ENCODE measurements around the gene NPPA. TPM values are rescaled to one million over a fixed set of nuclear protein-coding genes. Genes with fewer than 3 reads are reported as not detected.

Gene NPPA
- total and polyA plus RNA-seq, 9 of the 15 experiments (the other 6 are each of a cell fraction or from before 2014, with no cell fraction given) = not detected

DNA sequence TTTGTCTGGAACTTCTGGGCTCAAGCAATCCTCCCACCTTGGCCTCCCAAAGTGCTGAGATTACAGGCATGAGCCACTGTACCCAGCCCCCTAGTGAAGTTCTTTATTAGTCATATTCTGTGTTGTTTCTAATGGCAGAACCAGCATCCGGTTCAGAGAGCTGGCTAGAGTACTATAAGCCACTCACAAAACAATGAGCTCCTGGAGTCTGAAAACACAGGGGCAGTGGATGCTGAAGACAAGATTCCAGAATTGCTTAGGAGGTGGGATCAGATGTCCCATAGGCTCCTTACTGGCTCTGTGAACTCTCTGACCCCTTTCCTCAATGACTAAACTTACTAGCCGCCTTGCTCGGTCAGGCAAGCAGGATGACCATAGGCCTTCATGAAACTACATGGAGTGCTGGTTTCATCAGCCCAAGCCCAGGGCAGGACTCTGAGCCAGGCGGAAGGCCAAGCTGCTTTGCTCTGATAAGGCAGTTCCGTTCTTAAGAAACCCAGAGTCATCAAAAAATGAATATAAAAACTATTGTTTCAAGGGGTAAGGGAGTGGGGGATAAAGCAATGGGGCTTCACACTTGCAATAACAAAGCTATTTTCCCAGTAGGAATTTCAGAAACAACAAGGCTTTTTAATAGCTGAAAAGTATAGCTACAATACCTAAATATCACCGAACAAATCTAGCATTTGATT, 49.9 kb downstream of the NPPA start (continued):
- TF ChIP-seq, protein P1, sequence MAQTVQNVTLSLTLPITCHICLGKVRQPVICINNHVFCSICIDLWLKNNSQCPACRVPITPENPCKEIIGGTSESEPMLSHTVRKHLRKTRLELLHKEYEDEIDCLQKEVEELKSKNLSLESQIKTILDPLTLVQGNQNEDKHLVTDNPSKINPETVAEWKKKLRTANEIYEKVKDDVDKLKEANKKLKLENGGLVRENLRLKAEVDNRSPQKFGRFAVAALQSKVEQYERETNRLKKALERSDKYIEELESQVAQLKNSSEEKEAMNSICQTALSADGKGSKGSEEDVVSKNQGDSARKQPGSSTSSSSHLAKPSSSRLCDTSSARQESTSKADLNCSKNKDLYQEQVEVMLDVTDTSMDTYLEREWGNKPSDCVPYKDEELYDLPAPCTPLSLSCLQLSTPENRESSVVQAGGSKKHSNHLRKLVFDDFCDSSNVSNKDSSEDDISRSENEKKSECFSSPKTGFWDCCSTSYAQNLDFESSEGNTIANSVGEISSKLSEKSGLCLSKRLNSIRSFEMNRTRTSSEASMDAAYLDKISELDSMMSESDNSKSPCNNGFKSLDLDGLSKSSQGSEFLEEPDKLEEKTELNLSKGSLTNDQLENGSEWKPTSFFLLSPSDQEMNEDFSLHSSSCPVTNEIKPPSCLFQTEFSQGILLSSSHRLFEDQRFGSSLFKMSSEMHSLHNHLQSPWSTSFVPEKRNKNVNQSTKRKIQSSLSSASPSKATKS (CRISPR knock-in tag; IDR thresholded peaks at IDR 0.05) = 0 out of 2 replicates have a peak, but pooled peaks have one; percentile 55
- TF ChIP-seq, protein P2, sequence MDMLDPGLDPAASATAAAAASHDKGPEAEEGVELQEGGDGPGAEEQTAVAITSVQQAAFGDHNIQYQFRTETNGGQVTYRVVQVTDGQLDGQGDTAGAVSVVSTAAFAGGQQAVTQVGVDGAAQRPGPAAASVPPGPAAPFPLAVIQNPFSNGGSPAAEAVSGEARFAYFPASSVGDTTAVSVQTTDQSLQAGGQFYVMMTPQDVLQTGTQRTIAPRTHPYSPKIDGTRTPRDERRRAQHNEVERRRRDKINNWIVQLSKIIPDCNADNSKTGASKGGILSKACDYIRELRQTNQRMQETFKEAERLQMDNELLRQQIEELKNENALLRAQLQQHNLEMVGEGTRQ (CRISPR knock-in tag; IDR thresholded peaks at IDR 0.05) = no peak
- TF ChIP-seq, protein P3, sequence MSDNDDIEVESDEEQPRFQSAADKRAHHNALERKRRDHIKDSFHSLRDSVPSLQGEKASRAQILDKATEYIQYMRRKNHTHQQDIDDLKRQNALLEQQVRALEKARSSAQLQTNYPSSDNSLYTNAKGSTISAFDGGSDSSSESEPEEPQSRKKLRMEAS (CRISPR knock-in tag; IDR thresholded peaks at IDR 0.05) = no peak; the same call in 1 of the 2 replicates
- peak; percentile 76 for TF ChIP-seq RBBP5 (IDR thresholded peaks at IDR 0.05; ENCODE audit: borderline replicate concordance, insufficient read depth, low read length, poor library complexity, severe bottlenecking)
- TF ChIP-seq CREB1 (IDR thresholded peaks at IDR 0.05) = no peak
- no peak for TF ChIP-seq CREB1 (CRISPR knock-in tag; IDR thresholded peaks at IDR 0.05)
- TF ChIP-seq CEBPG (CRISPR knock-in tag; IDR thresholded peaks at IDR 0.05) = peak; percentile 99
- TF ChIP-seq CEBPG (tag; conservative IDR thresholded peaks at IDR 0.05 in 1 of 2, IDR thresholded peaks at IDR 0.05 in 1 of 2) = peak; percentile 84 to 96
- peak; percentile 82; the same call in 1 of the 2 replicates for TF ChIP-seq ELF4 (CRISPR knock-in tag; IDR thresholded peaks at IDR 0.05)
- no peak for TF ChIP-seq ILF3 (IDR thresholded peaks at IDR 0.05; ENCODE audit: borderline replicate concordance)
- TF ChIP-seq TEAD1 (CRISPR knock-in tag; IDR thresholded peaks at IDR 0.05) = peak in 1 of 2 experiments; percentile 85; a peak in 3 of 4 replicates
- TF ChIP-seq MYBL2 (IDR thresholded peaks at IDR 0.05; ENCODE audit: low read depth) = no peak
- TF ChIP-seq MYBL2 (CRISPR knock-in tag; IDR thresholded peaks at IDR 0.05; ENCODE audit: borderline replicate concordance) = no peak
- peak; percentile 81 for TF ChIP-seq SMAD3 (CRISPR knock-in tag; conservative IDR thresholded peaks at IDR 0.05)
- TF ChIP-seq, protein P4, sequence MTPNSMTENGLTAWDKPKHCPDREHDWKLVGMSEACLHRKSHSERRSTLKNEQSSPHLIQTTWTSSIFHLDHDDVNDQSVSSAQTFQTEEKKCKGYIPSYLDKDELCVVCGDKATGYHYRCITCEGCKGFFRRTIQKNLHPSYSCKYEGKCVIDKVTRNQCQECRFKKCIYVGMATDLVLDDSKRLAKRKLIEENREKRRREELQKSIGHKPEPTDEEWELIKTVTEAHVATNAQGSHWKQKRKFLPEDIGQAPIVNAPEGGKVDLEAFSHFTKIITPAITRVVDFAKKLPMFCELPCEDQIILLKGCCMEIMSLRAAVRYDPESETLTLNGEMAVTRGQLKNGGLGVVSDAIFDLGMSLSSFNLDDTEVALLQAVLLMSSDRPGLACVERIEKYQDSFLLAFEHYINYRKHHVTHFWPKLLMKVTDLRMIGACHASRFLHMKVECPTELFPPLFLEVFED (CRISPR knock-in tag; conservative IDR thresholded peaks at IDR 0.05) = 0 out of 2 replicates have a peak, but pooled peaks have one; percentile 15
- TF ChIP-seq MEF2A (IDR thresholded peaks at IDR 0.05; ENCODE audit: control insufficient read depth, low read depth, low read length) = no peak
- TF ChIP-seq, protein P5, sequence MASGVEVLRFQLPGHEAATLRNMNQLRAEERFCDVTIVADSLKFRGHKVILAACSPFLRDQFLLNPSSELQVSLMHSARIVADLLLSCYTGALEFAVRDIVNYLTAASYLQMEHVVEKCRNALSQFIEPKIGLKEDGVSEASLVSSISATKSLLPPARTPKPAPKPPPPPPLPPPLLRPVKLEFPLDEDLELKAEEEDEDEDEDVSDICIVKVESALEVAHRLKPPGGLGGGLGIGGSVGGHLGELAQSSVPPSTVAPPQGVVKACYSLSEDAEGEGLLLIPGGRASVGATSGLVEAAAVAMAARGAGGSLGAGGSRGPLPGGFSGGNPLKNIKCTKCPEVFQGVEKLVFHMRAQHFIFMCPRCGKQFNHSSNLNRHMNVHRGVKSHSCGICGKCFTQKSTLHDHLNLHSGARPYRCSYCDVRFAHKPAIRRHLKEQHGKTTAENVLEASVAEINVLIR (CRISPR knock-in tag; IDR thresholded peaks at IDR 0.05) = peak; percentile 12; the same call in 1 of the 2 replicates
- TF ChIP-seq EHMT2 (IDR thresholded peaks at IDR 0.05) = no peak
- no peak for TF ChIP-seq SMC3 (conservative IDR thresholded peaks at IDR 0.05; ENCODE audit: insufficient read depth, low read depth, low read length)
- TF ChIP-seq SMAD1 (IDR thresholded peaks at IDR 0.05; ENCODE audit: low read depth, low read length, partially characterized antibody) = peak; percentile 63
- TF ChIP-seq TBP (optimal IDR thresholded peaks at IDR 0.05; ENCODE audit: low read depth, low read length) = peak; percentile 76

Measured in K562 (cell line).